Stimulated activated CD4-positive, alpha-beta T cell treated with anti-CD3 and anti-CD28 coated beads, TNF-alpha, amount 100 ng/mL, for 48 hours (primary cell): ENCODE results near the gene STARD9.
"Not testable (repeated sequence)": the region's sequence is repeated elsewhere in the genome, so short reads cannot be mapped to it uniquely, and the experiment has no call there.

ENCODE experiments used
- DNase-seq, 3 donors: peaks; one replicate each; pipeline ENCODE4 v3.0.0-alpha.2; 2020; ENCODE audit warnings: low read depth in 3 of 3

The STARD9 gene

GRCh38 chr15:42575188-42576039 is at the start of gene STARD9:
TSS of gene STARD9 (plus strand) at chr15:42575606. CDS start at chr15:42575716, 110 bp downstream.
- DNase-seq: peak; percentile 89 to 94 (median 90)

- no peak for DNase-seq
Observed at GRCh38 chr15:42528970-42529369, 46.4 kb upstream of the STARD9 start.

- no peak for DNase-seq
Observed at GRCh38 chr15:42533246-42533645, 42.2 kb upstream of the STARD9 start.

- DNase-seq: no peak
Observed at GRCh38 chr15:42544853-42545629, 30.4 kb upstream of the STARD9 start.

GRCh38 chr15:42547918-42548248 is 27.5 kb upstream of the STARD9 start:
- DNase-seq: no peak

GRCh38 chr15:42548249-42549031 is 27.0 kb upstream of the STARD9 start, which contains the start of the genes HAUS2 and LRRC57:
TSS of gene HAUS2 (plus strand) at chr15:42548838. CDS start at chr15:42548873, 35 bp downstream.
TSS of gene LRRC57 (minus strand) at chr15:42548793. CDS start at chr15:42548434, 359 bp downstream.
- peak; percentile 73 to 83 (median 76) for DNase-seq

- no peak for DNase-seq
Observed at GRCh38 chr15:42549032-42549491, 26.3 kb upstream of the STARD9 start.

- no peak for DNase-seq
Observed at GRCh38 chr15:42549741-42550392, 25.5 kb upstream of the STARD9 start.

GRCh38 chr15:42553554-42553953 is 21.9 kb upstream of the STARD9 start:
- no peak for DNase-seq

- DNase-seq: not testable (repeated sequence)
Observed at GRCh38 chr15:42556550-42557207, 18.7 kb upstream of the STARD9 start.

GRCh38 chr15:42558739-42559138 is 16.7 kb upstream of the STARD9 start:
- no peak for DNase-seq

- DNase-seq: no peak
Observed at GRCh38 chr15:42576040-42576594, 711 bp downstream of the STARD9 start.

GRCh38 chr15:42576776-42577175 is 1.4 kb downstream of the STARD9 start:
- DNase-seq: no peak

- no peak for DNase-seq
Observed at GRCh38 chr15:42577514-42578031, 2.2 kb downstream of the STARD9 start.

- no peak for DNase-seq
Observed at GRCh38 chr15:42578984-42579537, 3.7 kb downstream of the STARD9 start.

GRCh38 chr15:42581272-42581730 is 5.9 kb downstream of the STARD9 start:
- peak; percentile 47 to 66 (median 54) for DNase-seq

- no peak for DNase-seq
Observed at GRCh38 chr15:42582569-42583375, 7.4 kb downstream of the STARD9 start.

- DNase-seq: no peak
Observed at GRCh38 chr15:42584031-42584765, 8.8 kb downstream of the STARD9 start.
